Stimulated activated CD4-positive, alpha-beta T cell treated with anti-CD3 and anti-CD28 coated beads, Interleukin-15, amount 100 ng/mL, for 48 hours (primary cell): ENCODE results near the gene NFATC4.
"Not testable (repeated sequence)": the region's sequence is repeated elsewhere in the genome, so short reads cannot be mapped to it uniquely, and the experiment has no call there.

Source experiments
- DNase-seq, 2 donors: peaks; one replicate each; pipeline ENCODE4 v3.0.0-alpha.2; 2020; ENCODE audit warnings: low read depth in 2 of 2

Gene NFATC4

GRCh38 chr14:24339284-24340151, 28.5 kb upstream of the NFATC4 start, which contains the start of gene RIPK3:
Gene RIPK3, minus strand, starts transcription at chr14:24339991. Its CDS starts 165 bp downstream, at chr14:24339826.
- DNase-seq, result peak in 1 of 2 donors; percentile 59

GRCh38 chr14:24340606-24341005, 27.4 kb upstream of the NFATC4 start:
- DNase-seq, result no peak

- no peak for DNase-seq
Observed at GRCh38 chr14:24342889-24343288, 25.1 kb upstream of the NFATC4 start.

- DNase-seq, result no peak
Observed at GRCh38 chr14:24343795-24344660, 24.0 kb upstream of the NFATC4 start.

- no peak for DNase-seq
Observed at GRCh38 chr14:24347134-24347533, 20.9 kb upstream of the NFATC4 start.

GRCh38 chr14:24348186-24348585, 19.8 kb upstream of the NFATC4 start:
- no peak for DNase-seq

GRCh38 chr14:24349742-24350141, 18.2 kb upstream of the NFATC4 start:
- DNase-seq, result no peak

GRCh38 chr14:24351517-24351916, 16.5 kb upstream of the NFATC4 start:
- DNase-seq, result no peak

GRCh38 chr14:24353559-24354481, 14.2 kb upstream of the NFATC4 start:
- no peak for DNase-seq

GRCh38 chr14:24354482-24354825, 13.5 kb upstream of the NFATC4 start:
- DNase-seq, result not testable (repeated sequence)

GRCh38 chr14:24355009-24355408, 13.0 kb upstream of the NFATC4 start:
- no peak for DNase-seq

GRCh38 chr14:24356208-24356607, 11.8 kb upstream of the NFATC4 start:
- DNase-seq, result no peak

- no peak for DNase-seq
Observed at GRCh38 chr14:24360281-24360680, 7.7 kb upstream of the NFATC4 start.

- no peak for DNase-seq
Observed at GRCh38 chr14:24361326-24361725, 6.7 kb upstream of the NFATC4 start.

GRCh38 chr14:24362241-24362960, 5.6 kb upstream of the NFATC4 start:
- no peak for DNase-seq

GRCh38 chr14:24363401-24363800, 4.6 kb upstream of the NFATC4 start:
- DNase-seq, result no peak

- DNase-seq, result no peak
Observed at GRCh38 chr14:24364841-24365240, 3.1 kb upstream of the NFATC4 start.

- peak; percentile 67 to 69 for DNase-seq
Observed at GRCh38 chr14:24365600-24366412, 2.2 kb upstream of the NFATC4 start.

GRCh38 chr14:24366413-24366720, 1.6 kb upstream of the NFATC4 start:
- no peak for DNase-seq
